H1 (cell line): Measurements from ENCODE around the gene COX6A1. TPM values are rescaled to one million over a fixed set of nuclear protein-coding genes. Genes with fewer than 3 reads are reported as not detected.
A peak's percentile ranks its signal among the peaks of the same experiment; 100 is the strongest.

Experiments used
- CTCF ChIA-PET: fragments of 300-600 bp; sonication (Branson Sonifier 250); formaldehyde crosslinking; loops from one replicate; lab custom pipeline; 2021; ENCODE audit not compliant: partially characterized antibody; lab: Charles Lee
- POLR2A ChIA-PET: fragments of 300-600 bp; sonication (Branson Sonifier 250); formaldehyde crosslinking; loops from one replicate; lab custom pipeline; 2021; ENCODE audit warnings: inconsistent platforms; ENCODE audit not compliant: partially characterized antibody; lab: Charles Lee
- DNase-seq, 2 experiments: peaks; one replicate each; pipeline versions ENCODE4 v3.0.0 to v3.0.0-alpha.2; 2010 to 2022; ENCODE audit warnings: low spot score in 2 of 2, low read depth in 1 of 2, mixed read lengths in 1 of 2
- FAIRE-seq: peaks from 2 replicates; lab custom pipeline; 2011; peaks lifted over from hg19 to GRCh38; lab: Jason Lieb, UNC
- H2AFZ ChIP-seq: 2 replicates; pipeline ENCODE4 v1.8.1; 2012; ENCODE audit warnings: low read length, inconsistent platforms
- H2AK5ac ChIP-seq: 2 replicates; pipeline ENCODE4 v1.6.1; 2013; ENCODE audit warnings: low read depth, low read length
- H2BK120ac ChIP-seq: replicated peaks from 2 replicates; pipeline ENCODE3; 2013; ENCODE audit warnings: low read depth, low read length, inconsistent platforms
- H2BK12ac ChIP-seq: 2 replicates; pipeline ENCODE4 v1.6.1; 2013; ENCODE audit warnings: low read depth, low read length
- H2BK15ac ChIP-seq: 2 replicates; pipeline ENCODE4 v1.6.1; 2013; ENCODE audit warnings: low read length
- H2BK20ac ChIP-seq: 2 replicates; pipeline ENCODE4 v1.6.1; 2013; ENCODE audit warnings: low read length
- H2BK5ac ChIP-seq: 2 replicates; pipeline ENCODE4 v1.6.1; 2013; ENCODE audit warnings: low read depth, low read length
- H3K14ac ChIP-seq: 2 replicates; pipeline ENCODE4 v1.6.1; 2013; ENCODE audit warnings: inconsistent platforms; ENCODE audit not compliant: insufficient read length
- H3K18ac ChIP-seq: 2 replicates; pipeline ENCODE4 v1.6.1; 2013; ENCODE audit warnings: low read length; ENCODE audit errors: extremely low read depth
- H3K23ac ChIP-seq: 2 replicates; pipeline ENCODE4 v1.6.1; 2013; ENCODE audit warnings: inconsistent platforms; ENCODE audit not compliant: insufficient read length
- H3K23me2 ChIP-seq: 2 replicates; pipeline ENCODE4 v1.6.1; 2013; ENCODE audit warnings: low read depth, low read length
- H3K27ac ChIP-seq: 2 replicates; pipeline ENCODE4 v1.6.1; 2011; ENCODE audit warnings: low read depth, low read length, inconsistent platforms
- H3K27me3 ChIP-seq, 4 experiments: replicated peaks in 1 of 4; 1 replicate in 1 of 4; 2 replicates in 3 of 4; pipeline versions ENCODE4 v1.6.1 to v1.8.1; 2011 to 2013; ENCODE audit warnings: low read length in 3 of 4, mild to moderate bottlenecking in 3 of 4, inconsistent platforms in 2 of 4, mixed read lengths in 2 of 4, moderate library complexity in 1 of 4; ENCODE audit not compliant: control insufficient read depth in 3 of 4, insufficient read depth in 3 of 4; ENCODE audit errors: extremely low read depth in 1 of 4
- H3K36me3 ChIP-seq, 4 experiments: 2 replicates each; pipeline versions ENCODE4 v1.6.1 to v1.8.1; 2011 to 2013; ENCODE audit warnings: mild to moderate bottlenecking in 4 of 4, low read length in 3 of 4, moderate library complexity in 2 of 4, control low read depth in 1 of 4, inconsistent platforms in 1 of 4; ENCODE audit not compliant: insufficient read depth in 4 of 4, control insufficient read depth in 2 of 4
- H3K4ac ChIP-seq: replicated peaks from 2 replicates; pipeline ENCODE3; 2013; ENCODE audit warnings: low read length, low read depth, mixed read lengths, inconsistent platforms; ENCODE audit not compliant: insufficient read length
- H3K4me1 ChIP-seq, 4 experiments: replicated peaks in 1 of 4; 1 replicate in 1 of 4; 2 replicates in 3 of 4; pipeline versions ENCODE4 v1.6.1 to v1.8.1; 2011 to 2013; ENCODE audit warnings: low read length in 3 of 4, inconsistent platforms in 2 of 4, mixed read lengths in 1 of 4; ENCODE audit not compliant: insufficient read depth in 4 of 4, control insufficient read depth in 3 of 4
- H3K4me2 ChIP-seq, 2 experiments: 2 replicates each; pipeline versions ENCODE4 v1.6.1 to v1.8.1; 2011 to 2013; ENCODE audit warnings: low read depth in 2 of 2, low read length in 2 of 2, control low read depth in 1 of 2, inconsistent platforms in 1 of 2, mild to moderate bottlenecking in 1 of 2; ENCODE audit not compliant: insufficient read depth in 1 of 2
- H3K4me3 ChIP-seq, 4 experiments: fragments of 200-600, 300-600 bp in 1 of 4; sonication (generic), shearing (Covaris generic), sonication (Bioruptor Twin) in 1 of 4; 2 replicates each; pipeline versions ENCODE4 v1.5.1 to v1.8.1; 2011 to 2016; ENCODE audit warnings: low read length in 4 of 4, low read depth in 3 of 4, control low read depth in 2 of 4, inconsistent platforms in 2 of 4, mild to moderate bottlenecking in 2 of 4, mixed read lengths in 1 of 4, moderate library complexity in 1 of 4; ENCODE audit not compliant: insufficient read depth in 2 of 4; ENCODE audit errors: extremely low read depth in 1 of 4
- H3K56ac ChIP-seq: replicated peaks from 2 replicates; pipeline ENCODE3; 2013; ENCODE audit warnings: low read depth, mild to moderate bottlenecking, mixed read lengths, low read length, inconsistent platforms; ENCODE audit not compliant: insufficient read length
- H3K79me1 ChIP-seq: 2 replicates; pipeline ENCODE4 v1.6.1; 2013; ENCODE audit warnings: low read depth, low read length, control low read depth
- H3K79me2 ChIP-seq, 2 experiments: 2 replicates each; pipeline versions ENCODE4 v1.6.1 to v1.8.1; 2012 to 2013; ENCODE audit warnings: low read length in 2 of 2, mild to moderate bottlenecking in 2 of 2, inconsistent platforms in 1 of 2; ENCODE audit not compliant: insufficient read depth in 2 of 2, control insufficient read depth in 1 of 2
- H3K9ac ChIP-seq, 4 experiments: replicated peaks in 1 of 4; 1 replicate in 1 of 4; 2 replicates in 3 of 4; pipeline versions ENCODE4 v1.6.1 to v1.8.1; 2011 to 2013; ENCODE audit warnings: low read depth in 3 of 4, low read length in 3 of 4, control low read depth in 2 of 4, mild to moderate bottlenecking in 2 of 4, moderate library complexity in 2 of 4, inconsistent platforms in 1 of 4; ENCODE audit errors: extremely low read depth in 1 of 4
- H3K9me3 ChIP-seq, 2 experiments: 2 replicates each; pipeline versions ENCODE4 v1.6.1 to v1.8.1; 2012 to 2013; ENCODE audit warnings: mild to moderate bottlenecking in 2 of 2, moderate library complexity in 2 of 2, control low read depth in 1 of 2, inconsistent platforms in 1 of 2, low read depth in 1 of 2, low read length in 1 of 2, mixed read lengths in 1 of 2; ENCODE audit not compliant: insufficient read depth in 2 of 2
- H4K20me1 ChIP-seq, 2 experiments: replicated peaks in 1 of 2; 2 replicates each; pipeline versions ENCODE3 to v1.8.1; 2011 to 2013; ENCODE audit warnings: inconsistent platforms in 2 of 2, low read length in 2 of 2, mild to moderate bottlenecking in 1 of 2; ENCODE audit not compliant: insufficient read depth in 2 of 2, control insufficient read depth in 1 of 2
- H4K5ac ChIP-seq: 2 replicates; pipeline ENCODE4 v1.6.1; 2013; ENCODE audit warnings: low read length, low read depth, mixed read lengths, inconsistent platforms; ENCODE audit not compliant: insufficient read length
- H4K8ac ChIP-seq: 2 replicates; pipeline ENCODE4 v1.8.0; 2013; ENCODE audit warnings: mild to moderate bottlenecking, moderate library complexity, low read length, inconsistent platforms; ENCODE audit not compliant: insufficient read depth; ENCODE audit errors: extremely low read depth
- H4K91ac ChIP-seq: replicated peaks from 2 replicates; pipeline ENCODE3; 2013; ENCODE audit warnings: low read length, mixed read lengths, inconsistent platforms; ENCODE audit not compliant: insufficient read length
- ASH2L ChIP-seq: fragments of 200-600, 300-600 bp; sonication (generic); IDR thresholded peaks from one replicate; pipeline ENCODE4 v1.7.1; 2017; ENCODE audit warnings: low read length
- CHD2 ChIP-seq: IDR thresholded peaks from 2 replicates; pipeline ENCODE4 v1.6.1; 2012; ENCODE audit warnings: low read length, improper control_type of control experiment
- CREB1 ChIP-seq: IDR thresholded peaks from 2 replicates; pipeline ENCODE4 v1.6.1; 2012; ENCODE audit warnings: inconsistent platforms
- EGR1 ChIP-seq: IDR thresholded peaks from 2 replicates; pipeline ENCODE4 v1.6.1; 2011; ENCODE audit warnings: low read depth, low read length, borderline replicate concordance
- KDM1A ChIP-seq: fragments of 200-600, 300-600 bp; sonication (generic); IDR thresholded peaks from 2 replicates; pipeline ENCODE4 v1.7.1; 2016; ENCODE audit warnings: mild to moderate bottlenecking, low read length, borderline replicate concordance
- RNF2 ChIP-seq: fragments of 200-900, 300-1000 bp; sonication (generic); IDR thresholded peaks from 2 replicates; pipeline ENCODE4 v1.7.1; 2016; ENCODE audit warnings: borderline replicate concordance, low read depth, mild to moderate bottlenecking, antibody characterized with exemption, low read length; ENCODE audit not compliant: poor library complexity, severe bottlenecking; ENCODE audit errors: missing control alignments
- WGBS, 2 experiments: shearing (Covaris generic) in 1 of 2; methylation state at CpG; one replicate each; pipeline versions ENCODE4 v1.1.6 to v1.1.7; 2013 to 2015; ENCODE audit warnings: low lambda C conversion rate in 2 of 2, mixed read lengths in 2 of 2, inconsistent platforms in 1 of 2, low coverage in 1 of 2, missing lambda C conversion rate in 1 of 2; ENCODE audit not compliant: insufficient replicate concordance in 2 of 2, insufficient coverage in 1 of 2, insufficient read length in 1 of 2; ENCODE audit errors: extremely low coverage in 1 of 2, missing lambda C conversion rate in 1 of 2; 5-methylcytosine and 5-hydroxymethylcytosine counted together
- polyA plus RNA-seq, 7 experiments: library from polyadenylated mRNA; depleted of rRNA in 3 of 7; stranded (reverse) in 5 of 7; unstranded in 2 of 7; fragments of >200 nt in 5 of 7; fragments of 200-250 nt in 2 of 7; gene quantifications; 1 replicate in 5 of 7; 2 replicates in 1 of 7; 4 replicates in 1 of 7; pipeline versions ENCODE4 v1.2.1 to v1.2.3, GENCODE V29; 2011 to 2013; ENCODE audit warnings: missing spikeins in 2 of 7, mixed read lengths in 2 of 7
- total RNA-seq: library from RNA; stranded (reverse); fragmentation: NEBNext Ultra II Directional; extraction: Animal tissue kit (Norgen Biotek cat#: 25700); gene quantifications from 2 replicates; pipeline ENCODE4 v1.2.1, GENCODE V29; 2021
- TF ChIP-seq, protein P1 (sequence below): IDR thresholded peaks from 2 replicates; pipeline ENCODE4 v1.6.1; 2011; ENCODE audit warnings: low read depth, mild to moderate bottlenecking, low read length; ENCODE audit not compliant: insufficient read depth

The COX6A1 gene
- total and polyA plus RNA-seq, 2 of the 8 experiments (the other 6 are each of a cell fraction or from before 2014, with no cell fraction given), result 437 to 2,792 TPM

DNA sequence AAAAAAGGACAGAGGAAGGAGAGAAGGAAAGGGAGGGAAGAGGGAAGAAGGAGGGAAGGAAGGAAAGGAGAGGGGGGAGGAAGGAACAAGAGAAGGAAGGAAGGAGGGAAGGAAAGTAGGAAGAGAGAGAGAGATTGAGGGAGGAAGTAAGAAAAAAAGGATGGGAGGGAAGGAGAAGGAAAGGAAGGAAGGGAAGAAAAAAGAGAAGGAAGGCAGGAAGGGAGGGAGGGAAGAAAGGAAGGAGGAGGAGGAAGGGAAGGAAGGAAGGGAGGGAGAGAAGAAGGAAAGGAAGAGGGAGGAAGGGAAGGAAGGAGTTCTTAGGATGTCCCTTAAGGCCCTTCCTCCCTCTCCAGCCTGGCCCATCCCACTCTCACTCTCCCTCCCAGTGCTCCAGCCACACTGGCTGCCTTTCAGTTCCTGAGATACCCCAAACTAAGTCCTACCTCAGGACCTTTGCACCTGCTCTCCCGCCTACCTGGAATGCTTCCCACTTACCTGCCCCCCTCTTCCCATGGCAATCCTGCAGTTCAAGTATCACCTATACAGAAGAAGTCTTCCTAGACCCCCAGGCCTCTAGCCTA lies 47.3 kb upstream of the COX6A1 start:
- Histone ChIP-seq H2BK12ac (peak overlapping the region; percentile 97), H2AFZ (no peak overlapping the region), H4K5ac (no peak overlapping the region), H3K9ac (no peak overlapping the region), H3K27me3 (no peaks in the 10 kb centered on the region), H3K4ac (peak overlapping the region; percentile 25), H4K91ac (peak overlapping the region; percentile 59), H3K18ac (0 out of 2 replicates have a peak overlapping the region, but pooled peaks have one; percentile 56), H3K23me2 (peaks cover 6% of the 10 kb centered on the region; the same call in 1 of the 2 replicates), H3K4me2 (no peak overlapping the region; a peak in 1 of 4 replicates), H3K79me1 (no peaks in the 10 kb centered on the region), H2BK15ac (peak overlapping the region; percentile 75; the same call in 1 of the 2 replicates), H2BK5ac (peak overlapping the region; percentile 44; the same call in 1 of the 2 replicates), H3K36me3 (no peaks in the 10 kb centered on the region), H3K14ac (no peak overlapping the region), H3K9me3 (no peaks in the 10 kb centered on the region), H3K4me3 (no peak overlapping the region), H2BK120ac (no peak overlapping the region), H3K4me1 (peaks cover 4 to 31% (median 14%) of the 10 kb centered on the region in 4 experiments), H3K27ac (no peak overlapping the region), H4K8ac (no peak overlapping the region), H3K79me2 (no peaks in the 10 kb centered on the region), H4K20me1 (no peaks in the 10 kb centered on the region), H2BK20ac (peak overlapping the region; percentile 28), H3K56ac (no peak overlapping the region), H3K23ac (no peak overlapping the region)
- 93% methylated on average over 1 of the region's 1 CpG; no CpG with 5 or more reads in 1 of the 2 experiments for WGBS, 2 experiments
- DNase-seq (no peak), FAIRE-seq (no peak)
- ChIA-PET POLR2A (interaction anchor here (0.7 to 1.6 kb wide), 6 partner anchors 17 to 606 kb away, joined by 3 to 5 read pairs (median 4); partner anchors contain the start of gene COX6A1), CTCF (interaction anchor here (0.6 to 1.3 kb wide), 8 partner anchors 11 to 981 kb away, joined by 3 to 4 read pairs (median 3); no protein-coding TSS in a partner anchor)
- TF ChIP-seq CREB1, result no peak
- TF ChIP-seq EGR1, result no peak
- TF ChIP-seq, protein P1, sequence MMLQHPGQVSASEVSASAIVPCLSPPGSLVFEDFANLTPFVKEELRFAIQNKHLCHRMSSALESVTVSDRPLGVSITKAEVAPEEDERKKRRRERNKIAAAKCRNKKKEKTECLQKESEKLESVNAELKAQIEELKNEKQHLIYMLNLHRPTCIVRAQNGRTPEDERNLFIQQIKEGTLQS, result no peak
- no peak for TF ChIP-seq CHD2
- no peak for TF ChIP-seq ASH2L
- TF ChIP-seq KDM1A, result peak; percentile 98
- TF ChIP-seq RNF2, result no peak
- TF ChIP-seq, all 59 proteins: peak for 1
- peak overlapping the region; percentile 98 for H2AK5ac ChIP-seq
